HL-60/S4 treated with phorbol 12-myristate 13-acetate at 8.2 ng/mL for 4 days and 3 days (cell line): ENCODE results near the gene GRAMD1B.

ENCODE experiments used
- in situ Hi-C: fragments of 300-500 bp; cut with MboI; formaldehyde crosslinking; loops from 2 replicates; pipeline ENCODE4 v1.15.0; 2022; ENCODE audit warnings: low sequenced_read_pairs

The GRAMD1B gene

DNA sequence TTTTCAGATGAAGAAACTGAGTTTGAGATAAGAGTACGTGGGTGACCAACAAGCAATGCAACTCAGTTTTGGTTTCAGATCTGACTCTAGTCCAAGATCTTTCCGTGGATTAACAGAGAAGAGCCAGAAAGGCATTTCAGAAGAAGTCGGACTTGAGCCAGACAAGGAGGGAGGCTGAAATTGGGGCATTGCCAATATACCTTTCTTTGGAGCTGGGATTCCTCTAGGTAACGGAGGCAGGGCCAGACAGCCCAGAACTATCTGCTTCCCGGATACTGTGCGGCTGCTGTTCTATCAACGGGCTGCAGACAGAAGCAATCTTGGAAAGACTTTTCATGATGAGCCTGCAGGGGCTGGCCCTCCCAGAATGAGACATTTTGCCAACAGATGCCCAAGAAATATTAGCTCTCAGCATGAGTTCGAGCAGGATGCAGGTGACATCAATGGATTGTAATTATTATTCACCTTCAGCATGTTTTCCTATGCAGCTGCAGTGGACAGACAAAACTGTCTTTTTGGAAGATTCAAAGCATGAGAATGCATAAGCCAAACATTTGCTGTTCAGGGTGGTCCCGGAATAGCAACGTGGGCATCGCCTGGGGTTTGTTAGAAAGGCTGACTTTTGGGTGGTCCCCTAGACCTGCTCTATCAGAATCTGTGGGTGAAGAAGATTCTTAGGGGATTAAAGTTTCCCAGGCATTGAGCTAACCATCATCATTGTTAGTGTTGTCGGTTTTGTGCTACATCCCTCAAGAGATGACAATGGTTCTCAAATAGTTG lies 128.7 kb downstream of the GRAMD1B start:
- in situ Hi-C loops, result loop anchor here (25.0 kb wide), 1 partner anchor 146 kb away; no protein-coding TSS in a partner anchor

DNA sequence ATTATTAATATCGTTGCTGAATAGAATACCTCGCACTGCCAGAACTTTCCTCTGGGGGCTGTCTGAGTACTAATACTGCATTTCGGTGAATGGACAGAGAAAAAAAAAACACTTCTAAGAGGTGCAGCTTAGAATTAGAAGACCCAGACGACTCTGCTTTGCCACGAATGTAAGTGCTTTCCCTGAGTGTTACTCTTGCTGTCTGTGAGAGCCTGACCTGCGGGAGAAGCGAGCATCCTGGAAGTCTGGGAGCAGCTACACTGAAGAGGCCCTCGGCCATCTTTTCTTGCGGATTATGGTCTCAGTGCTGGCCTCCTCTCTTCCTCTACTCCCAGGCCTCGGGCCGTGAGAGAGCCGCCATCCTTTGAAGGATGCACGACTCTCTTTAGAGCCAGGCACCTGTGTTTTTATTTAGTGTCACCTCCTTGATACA lies 129.5 kb downstream of the GRAMD1B start:
- in situ Hi-C loops, result loop anchor here (25.0 kb wide), 1 partner anchor 147 kb away; no protein-coding TSS in a partner anchor

DNA sequence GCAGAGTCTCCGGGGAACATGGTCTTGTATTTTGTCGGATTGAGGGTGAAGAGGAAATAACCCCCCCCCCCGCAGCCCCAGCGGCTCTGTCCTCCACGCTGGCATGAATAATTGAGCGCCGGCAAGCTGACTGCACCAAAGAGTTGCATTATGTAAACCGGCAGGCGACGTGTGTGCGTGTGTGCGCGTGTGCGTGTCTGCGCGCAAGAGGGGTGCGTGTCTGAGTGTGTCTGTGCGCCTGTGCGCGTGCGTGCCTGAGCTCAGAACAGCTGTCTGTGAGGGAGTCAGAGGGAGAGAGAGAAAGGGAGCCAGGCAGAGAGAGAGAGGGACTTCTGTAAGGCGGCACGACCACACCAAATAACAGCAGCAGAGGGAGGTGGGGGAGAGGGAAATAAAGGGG lies 129.9 kb downstream of the GRAMD1B start:
- in situ Hi-C loops, result loop anchor here (25.0 kb wide), 1 partner anchor 148 kb away; no protein-coding TSS in a partner anchor

DNA sequence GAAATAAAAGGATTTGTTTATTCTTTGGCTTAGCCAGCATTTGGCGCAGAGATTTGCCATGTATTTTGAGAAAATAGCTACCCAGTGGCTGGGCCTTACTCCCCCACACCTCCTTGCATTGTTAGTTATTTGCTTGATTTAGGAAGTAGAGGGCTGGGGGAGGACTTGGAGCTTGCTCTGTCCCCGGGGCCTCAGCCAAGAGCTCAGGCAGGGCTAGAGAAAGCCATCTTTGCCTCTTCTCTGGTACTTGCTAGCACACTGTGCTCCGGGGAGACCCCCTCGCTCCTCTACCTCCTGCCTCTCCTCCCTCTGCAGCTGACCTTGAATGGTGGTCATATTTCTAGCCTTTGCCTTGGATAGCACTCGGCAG lies 131.3 kb downstream of the GRAMD1B start:
- in situ Hi-C loops, result loop anchor here (25.0 kb wide), 1 partner anchor 149 kb away; no protein-coding TSS in a partner anchor

DNA sequence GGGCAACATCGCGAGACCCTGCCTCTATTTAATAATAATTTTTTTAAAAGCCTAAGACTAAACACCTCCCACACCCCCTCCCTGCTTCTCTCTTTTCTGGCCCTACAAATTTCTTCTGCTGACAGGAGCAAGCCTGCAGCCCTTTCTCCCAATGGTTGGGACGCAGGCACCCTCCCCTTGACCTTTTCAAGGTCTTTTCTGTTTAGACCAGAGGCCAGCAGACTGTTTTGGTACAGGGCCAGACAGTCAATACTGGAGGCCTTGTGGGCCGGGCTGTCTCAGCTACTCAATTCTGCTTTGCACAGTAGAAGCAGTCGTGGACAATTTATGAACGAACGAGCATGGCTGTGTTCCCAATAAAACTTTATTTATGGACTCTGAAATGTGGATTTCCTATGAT lies 132.1 kb downstream of the GRAMD1B start:
- in situ Hi-C loops, result loop anchor here (25.0 kb wide), 1 partner anchor 150 kb away; no protein-coding TSS in a partner anchor

DNA sequence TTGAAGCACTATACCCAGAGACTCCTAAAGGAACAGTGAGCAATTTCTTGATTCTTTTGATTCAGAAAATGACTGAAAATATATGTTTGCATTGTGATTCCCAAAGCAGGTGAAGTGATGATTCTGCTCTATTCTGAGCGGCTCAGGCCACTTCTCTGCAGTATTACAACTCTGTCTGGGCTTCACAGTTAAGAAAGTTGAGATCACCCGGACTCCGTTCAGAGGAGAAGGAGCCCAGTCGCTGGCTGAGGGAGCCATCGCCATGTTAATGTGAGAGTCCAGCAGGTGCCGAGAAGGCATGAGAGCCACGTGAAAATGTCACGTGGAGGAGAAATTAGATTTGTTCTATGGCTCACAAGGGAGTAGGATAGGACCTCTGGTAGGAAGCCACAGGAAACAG lies 132.8 kb downstream of the GRAMD1B start:
- in situ Hi-C loops, result loop anchor here (25.0 kb wide), 1 partner anchor 151 kb away; no protein-coding TSS in a partner anchor

DNA sequence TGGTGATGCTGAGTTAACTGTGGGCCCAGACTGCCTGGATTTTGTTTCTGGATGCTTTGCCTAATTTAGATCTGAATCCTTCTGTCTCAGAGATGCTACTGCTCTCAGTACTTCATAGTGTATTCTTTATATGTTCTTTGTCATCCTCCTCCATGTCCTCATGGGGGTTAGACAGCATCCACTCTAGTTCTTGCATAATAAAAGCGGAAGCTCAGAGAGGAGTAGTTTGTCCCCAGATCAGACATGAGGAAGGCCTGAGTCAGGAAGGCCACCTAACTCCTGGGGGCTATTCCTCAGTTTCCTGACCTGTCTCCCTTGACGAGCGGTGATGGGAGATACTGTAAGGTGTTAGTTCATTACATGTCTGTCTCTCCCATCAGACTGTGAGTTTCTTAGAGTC lies 134.2 kb downstream of the GRAMD1B start:
- in situ Hi-C loops, result loop anchor here (25.0 kb wide), 1 partner anchor 152 kb away; no protein-coding TSS in a partner anchor

DNA sequence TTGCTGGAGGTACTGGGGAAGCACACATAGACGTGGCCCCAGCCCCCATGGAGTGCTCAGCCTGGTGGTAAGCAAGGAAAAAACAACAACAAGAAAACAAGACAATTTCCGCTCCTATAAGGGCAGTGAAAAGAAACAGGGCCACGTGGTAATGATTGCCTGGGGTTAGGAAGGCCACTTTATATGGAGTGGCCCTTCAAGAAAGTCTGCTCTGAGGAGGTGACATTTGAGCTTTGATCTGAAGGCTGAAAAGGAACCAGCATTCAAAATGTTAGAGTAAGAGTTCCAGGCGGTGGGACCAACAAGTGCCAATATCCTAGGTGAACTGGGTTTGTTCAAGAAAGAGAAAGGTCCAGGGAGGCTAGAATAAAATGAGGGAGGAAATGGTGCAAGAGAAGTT lies 136.8 kb downstream of the GRAMD1B start:
- in situ Hi-C loops, result loop anchor here (25.0 kb wide), 1 partner anchor 155 kb away; no protein-coding TSS in a partner anchor

DNA sequence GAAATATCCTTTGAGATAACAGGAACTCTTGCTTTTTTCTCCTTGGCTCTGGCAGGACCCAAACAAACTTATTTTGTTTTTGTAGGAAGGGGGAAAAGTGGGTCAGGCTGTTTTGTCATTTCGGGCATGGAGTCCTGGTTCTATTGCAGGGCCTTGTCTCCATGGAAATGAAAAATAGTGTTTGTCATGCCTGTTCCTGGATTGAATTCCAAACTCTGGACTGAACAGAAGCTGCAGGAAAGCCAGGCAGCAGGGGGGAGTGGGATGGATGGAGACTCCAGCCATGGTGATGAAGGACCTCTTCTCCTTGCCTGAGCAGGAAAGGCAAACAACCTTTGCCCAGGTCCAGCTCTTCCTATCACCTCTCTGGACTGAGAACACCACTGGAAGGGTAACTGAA lies 137.4 kb downstream of the GRAMD1B start:
- in situ Hi-C loops, result loop anchor here (25.0 kb wide), 1 partner anchor 155 kb away; no protein-coding TSS in a partner anchor

GRCh38 chr11:123568367-123568870 lies 138.3 kb downstream of the GRAMD1B start:
- in situ Hi-C loops, result loop anchor here (25.0 kb wide), 1 partner anchor 156 kb away; no protein-coding TSS in a partner anchor

DNA sequence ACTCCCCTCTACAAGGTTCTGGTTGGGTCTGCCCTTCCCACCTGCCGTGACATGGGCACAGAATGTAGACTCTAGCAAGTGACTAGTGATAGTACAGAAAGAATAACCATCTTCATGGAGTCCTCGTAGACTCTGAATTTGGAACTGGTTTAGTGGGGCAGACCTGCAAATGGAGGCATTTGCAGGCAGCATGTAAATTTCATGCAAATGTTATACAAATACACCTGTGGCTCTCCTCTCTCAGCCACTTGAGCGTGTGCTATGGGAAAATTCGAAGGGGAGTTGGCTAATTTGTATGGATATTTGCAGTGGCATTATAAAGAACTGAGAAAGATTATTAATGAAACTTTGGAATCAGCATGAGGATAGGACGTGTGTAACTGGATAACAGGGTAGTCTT lies 139.3 kb downstream of the GRAMD1B start:
- in situ Hi-C loops, result loop anchor here (25.0 kb wide), 1 partner anchor 157 kb away; no protein-coding TSS in a partner anchor

DNA sequence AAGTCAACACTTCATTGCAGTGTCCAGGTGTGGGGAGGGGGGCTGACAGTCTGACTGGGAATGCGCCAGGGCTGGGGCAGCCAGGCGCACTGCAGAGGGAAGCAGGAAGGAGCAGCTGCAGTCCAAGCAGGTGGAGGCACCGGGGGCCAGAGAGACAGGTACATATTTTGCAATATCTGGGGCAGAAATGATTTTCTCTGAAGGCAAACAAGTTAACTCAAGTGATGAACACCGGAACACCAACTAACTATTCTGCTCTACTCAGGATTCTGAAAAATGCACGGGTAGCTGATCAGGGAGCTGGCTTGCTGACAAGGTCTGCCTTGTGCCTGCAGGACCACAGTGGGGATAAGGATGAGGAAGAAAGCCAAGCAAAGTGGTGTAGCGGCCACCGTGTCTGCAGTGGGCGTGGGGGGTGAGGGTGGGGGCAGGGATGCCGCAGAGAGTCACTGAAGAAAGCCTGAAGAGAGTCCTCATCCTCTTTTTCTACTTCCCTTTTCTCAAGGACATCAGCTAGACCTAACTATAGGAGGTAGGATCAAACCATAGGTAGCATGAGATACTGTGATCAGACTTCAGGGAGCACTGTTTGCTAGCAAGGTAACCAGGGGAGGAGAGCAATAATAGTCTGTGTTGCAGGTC lies 141.0 kb downstream of the GRAMD1B start:
- in situ Hi-C loops, result loop anchor here (10.0 to 25.0 kb wide), 2 partner anchors 66 to 159 kb away; no protein-coding TSS in a partner anchor

DNA sequence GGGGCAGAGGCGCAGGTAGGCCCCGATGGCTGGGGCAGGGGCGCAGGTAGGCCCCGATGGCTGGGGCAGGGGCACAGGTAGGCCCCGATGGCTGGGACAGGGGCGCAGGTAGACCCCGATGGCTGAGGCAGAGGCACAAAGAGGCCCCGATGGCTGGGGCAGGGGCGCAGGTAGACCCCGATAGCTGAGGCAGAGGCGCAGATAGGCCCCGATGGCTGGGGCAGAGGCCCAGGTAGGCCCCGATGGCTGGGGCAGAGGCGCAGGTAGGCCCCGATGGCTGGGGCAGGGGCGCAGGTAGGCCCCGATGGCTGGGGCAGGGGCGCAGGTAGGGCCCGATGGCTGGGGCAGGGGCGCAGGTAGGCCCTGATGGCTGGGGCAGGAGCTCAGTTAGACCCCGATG lies 142.7 kb downstream of the GRAMD1B start:
- in situ Hi-C loops, result loop anchor here (10.0 to 25.0 kb wide), 2 partner anchors 68 to 160 kb away; no protein-coding TSS in a partner anchor

- in situ Hi-C loops, result loop anchor here (10.0 to 25.0 kb wide), 2 partner anchors 68 to 161 kb away; no protein-coding TSS in a partner anchor
Measured at GRCh38 chr11:123573286-123573685, 143.2 kb downstream of the GRAMD1B start.

GRCh38 chr11:123575441-123575840 lies 145.4 kb downstream of the GRAMD1B start:
- in situ Hi-C loops, result loop anchor here (10.0 kb wide), 1 partner anchor 71 kb away; no protein-coding TSS in a partner anchor

- in situ Hi-C loops, result loop anchor here (10.0 kb wide), 1 partner anchor 71 kb away; no protein-coding TSS in a partner anchor
Measured at GRCh38 chr11:123576082-123576481, 146.0 kb downstream of the GRAMD1B start.

GRCh38 chr11:123576501-123576900 lies 146.4 kb downstream of the GRAMD1B start:
- in situ Hi-C loops, result loop anchor here (10.0 kb wide), 1 partner anchor 72 kb away; no protein-coding TSS in a partner anchor

DNA sequence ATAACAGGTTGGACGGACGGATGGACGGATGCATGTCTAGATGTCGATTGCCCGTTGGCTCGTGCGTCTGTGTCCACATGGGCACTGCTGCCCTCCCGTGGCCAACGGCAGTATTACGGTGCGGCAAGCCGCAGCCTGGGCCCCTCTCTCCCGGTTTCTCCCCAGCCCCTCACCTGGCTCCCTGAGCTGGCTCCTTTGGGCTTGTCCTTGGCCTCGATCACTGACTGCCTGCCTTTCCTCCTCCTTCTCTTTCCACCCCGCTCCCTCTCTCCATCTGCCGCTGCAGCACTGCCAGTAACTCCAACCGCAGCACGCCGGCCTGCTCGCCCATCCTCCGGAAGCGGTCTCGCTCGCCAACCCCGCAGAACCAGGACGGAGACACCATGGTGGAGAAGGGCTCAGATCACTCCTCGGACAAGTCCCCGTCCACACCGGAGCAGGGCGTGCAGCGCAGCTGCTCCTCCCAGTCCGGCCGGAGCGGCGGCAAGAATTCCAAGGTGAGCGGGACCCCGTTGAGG lies 147.1 kb downstream of the GRAMD1B start:
- in situ Hi-C loops, result loop anchor here (10.0 kb wide), 1 partner anchor 72 kb away; no protein-coding TSS in a partner anchor

- in situ Hi-C loops, result loop anchor here (10.0 kb wide), 1 partner anchor 74 kb away; no protein-coding TSS in a partner anchor
Measured at GRCh38 chr11:123578778-123579481, 148.9 kb downstream of the GRAMD1B start.

- in situ Hi-C loops, result loop anchor here (10.0 kb wide), 1 partner anchor 75 kb away; no protein-coding TSS in a partner anchor
Measured at GRCh38 chr11:123579482-123579812, 149.4 kb downstream of the GRAMD1B start.
